AG04450 (cell line): ENCODE data around the gene DNAJC1. TPM values are rescaled to one million over a fixed set of nuclear protein-coding genes. Genes with fewer than 3 reads are reported as not detected.

Experiments
- CTCF ChIA-PET: fragments of 300-600, 350-600 bp; formaldehyde crosslinking; extraction: SDS; loops from one replicate; lab custom pipeline; 2022; ENCODE audit warnings: antibody characterized with exemption, inconsistent platforms; lab: Charles Lee
- POLR2A ChIA-PET: fragments of 350-600 bp; formaldehyde crosslinking; extraction: SDS; loops from one replicate; lab custom pipeline; 2021; ENCODE audit warnings: antibody characterized with exemption, inconsistent platforms; lab: Yijun Ruan, JAX
- DNase-seq: peaks from one replicate; pipeline ENCODE4 v3.0.0-alpha.2; 2011; ENCODE audit warnings: low read depth, low spot score
- H3K27ac ChIP-seq: one replicate; pipeline ENCODE4 v1.5.1; 2012; ENCODE audit warnings: low read depth, low read length, control low read depth
- H3K27me3 ChIP-seq: one replicate; pipeline ENCODE4 v1.6.0; 2012; ENCODE audit warnings: low read length; ENCODE audit not compliant: control insufficient read depth, insufficient read depth
- H3K4me3 ChIP-seq: 2 replicates; pipeline ENCODE4 v1.5.1; 2011; ENCODE audit warnings: mild to moderate bottlenecking, low read depth, low read length, control low read depth
- H3K9me3 ChIP-seq: 2 replicates; pipeline ENCODE4 v1.5.1; 2012; ENCODE audit warnings: low read length; ENCODE audit not compliant: control insufficient read depth, insufficient read depth
- polyA plus RNA-seq: library from polyadenylated mRNA; depleted of rRNA; stranded (reverse); fragments of >200 nt; gene quantifications from 2 replicates; pipeline ENCODE4 v1.2.3, GENCODE V29; 2011
- TF ChIP-seq, protein P1 (sequence below): IDR thresholded peaks from 2 replicates; pipeline ENCODE4 v1.5.1; 2011; ENCODE audit warnings: low read depth, low read length, control low read depth, inconsistent platforms

The DNAJC1 gene
- polyA plus RNA-seq, 1 experiment = 21.5 TPM

DNA sequence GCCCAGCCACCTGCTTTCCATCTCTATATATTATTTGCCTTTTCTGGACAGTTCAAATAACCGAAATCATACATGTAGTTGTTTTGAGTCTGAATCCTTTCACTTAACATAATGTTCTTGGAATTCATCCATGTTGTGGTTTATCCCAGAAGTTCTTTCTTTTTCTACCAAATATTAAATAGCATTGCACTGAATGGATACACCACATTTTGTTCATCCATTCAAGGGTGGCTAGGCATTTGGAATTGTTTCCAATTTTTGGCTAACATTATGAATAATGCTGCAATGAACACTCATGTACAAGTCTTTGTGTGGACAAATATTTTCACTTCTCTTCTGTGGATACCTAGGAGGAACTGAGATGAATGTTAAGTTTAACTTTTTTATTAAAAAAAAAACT is 18.0 kb downstream of the DNAJC1 start:
- ChIA-PET CTCF (no interaction called here), POLR2A (no interaction called here)
- TF ChIP-seq, protein P1, sequence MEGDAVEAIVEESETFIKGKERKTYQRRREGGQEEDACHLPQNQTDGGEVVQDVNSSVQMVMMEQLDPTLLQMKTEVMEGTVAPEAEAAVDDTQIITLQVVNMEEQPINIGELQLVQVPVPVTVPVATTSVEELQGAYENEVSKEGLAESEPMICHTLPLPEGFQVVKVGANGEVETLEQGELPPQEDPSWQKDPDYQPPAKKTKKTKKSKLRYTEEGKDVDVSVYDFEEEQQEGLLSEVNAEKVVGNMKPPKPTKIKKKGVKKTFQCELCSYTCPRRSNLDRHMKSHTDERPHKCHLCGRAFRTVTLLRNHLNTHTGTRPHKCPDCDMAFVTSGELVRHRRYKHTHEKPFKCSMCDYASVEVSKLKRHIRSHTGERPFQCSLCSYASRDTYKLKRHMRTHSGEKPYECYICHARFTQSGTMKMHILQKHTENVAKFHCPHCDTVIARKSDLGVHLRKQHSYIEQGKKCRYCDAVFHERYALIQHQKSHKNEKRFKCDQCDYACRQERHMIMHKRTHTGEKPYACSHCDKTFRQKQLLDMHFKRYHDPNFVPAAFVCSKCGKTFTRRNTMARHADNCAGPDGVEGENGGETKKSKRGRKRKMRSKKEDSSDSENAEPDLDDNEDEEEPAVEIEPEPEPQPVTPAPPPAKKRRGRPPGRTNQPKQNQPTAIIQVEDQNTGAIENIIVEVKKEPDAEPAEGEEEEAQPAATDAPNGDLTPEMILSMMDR = no peak
- Histone ChIP-seq H3K27ac (no peak overlapping the region), H3K9me3 (no peaks in the 10 kb centered on the region), H3K27me3 (no peaks in the 10 kb centered on the region), H3K4me3 (no peak overlapping the region)
- DNase-seq = no peak

DNA sequence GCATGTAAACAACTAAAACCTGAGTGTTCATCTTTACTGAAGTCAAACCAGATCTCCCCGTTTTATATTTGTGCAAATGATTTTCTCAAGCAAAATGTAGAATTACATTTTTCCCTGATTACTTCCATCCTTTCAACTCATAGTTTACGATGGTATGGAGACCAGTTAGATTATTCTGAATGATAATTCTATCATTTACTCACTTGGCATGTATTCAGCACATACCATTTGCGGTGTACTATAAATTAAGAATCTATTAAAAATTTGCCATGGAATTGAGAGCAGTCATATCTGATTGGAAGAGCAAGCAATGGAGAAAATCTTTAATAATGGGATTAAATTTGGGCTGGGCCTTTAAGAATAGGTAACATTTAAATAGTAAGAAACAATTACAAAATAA is 22.4 kb downstream of the DNAJC1 start:
- Histone ChIP-seq H3K4me3 (no peak overlapping the region), H3K9me3 (no peaks in the 10 kb centered on the region), H3K27ac (no peak overlapping the region), H3K27me3 (no peaks in the 10 kb centered on the region)
- TF ChIP-seq, protein P1 = no peak
- CTCF ChIA-PET = no interaction called here
- DNase-seq = no peak
- POLR2A ChIA-PET = no interaction called here

DNA sequence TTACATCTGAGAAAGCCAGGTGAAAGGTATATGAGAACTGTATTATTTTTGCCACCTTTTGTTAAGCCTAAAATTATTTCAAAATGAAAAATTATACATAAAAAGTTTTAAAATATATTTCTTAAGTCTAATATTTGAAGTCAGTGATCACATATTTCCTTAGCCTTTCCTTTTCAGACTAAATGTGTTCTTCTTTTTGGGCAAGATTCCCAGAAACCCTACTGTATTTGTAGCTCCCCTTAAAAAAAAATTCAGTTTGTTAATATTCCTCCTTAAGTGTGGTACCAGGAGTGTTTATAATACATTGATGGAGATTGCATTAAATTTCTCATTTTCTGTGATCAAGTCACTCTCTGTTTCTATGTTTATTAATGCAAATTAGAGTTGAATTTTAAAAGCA is 22.8 kb downstream of the DNAJC1 start:
- Histone ChIP-seq H3K4me3 (no peak overlapping the region), H3K9me3 (no peaks in the 10 kb centered on the region), H3K27me3 (no peaks in the 10 kb centered on the region), H3K27ac (no peak overlapping the region)
- no peak for DNase-seq
- CTCF ChIA-PET = no interaction called here
- POLR2A ChIA-PET = no interaction called here
- TF ChIP-seq, protein P1 = no peak

DNA sequence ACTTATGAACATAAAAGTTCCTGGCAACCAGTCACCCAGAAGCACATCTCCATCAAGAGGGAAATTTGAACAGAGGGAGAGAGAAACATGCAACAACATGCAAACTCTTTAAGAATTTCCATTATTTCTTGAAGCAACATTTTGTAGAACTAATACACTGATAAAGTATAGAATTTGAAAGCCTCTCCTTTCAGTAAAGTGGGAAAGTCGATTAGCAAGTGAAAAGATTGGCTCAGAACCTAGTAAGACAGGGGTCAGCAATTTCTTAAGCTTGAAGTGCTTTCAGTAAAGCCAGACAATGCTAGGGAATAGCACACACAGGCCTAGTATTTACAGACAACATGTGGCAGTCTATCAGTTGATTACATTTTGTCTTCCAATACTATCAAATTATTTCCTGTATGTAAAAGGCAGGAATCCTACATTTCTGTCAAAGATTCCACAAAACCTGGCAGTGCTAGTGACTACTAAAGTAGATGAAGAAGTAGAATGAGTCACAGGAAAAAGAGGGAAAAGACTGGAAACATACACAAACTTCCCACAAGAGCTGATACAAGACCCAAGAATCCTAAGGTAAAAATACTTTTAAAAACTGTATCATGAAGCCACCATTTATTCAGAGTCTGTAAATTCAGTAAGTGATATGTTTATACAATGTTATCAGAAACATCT is 25.2 kb downstream of the DNAJC1 start:
- H3K4me3 ChIP-seq = no peak overlapping the region
- POLR2A ChIA-PET = no interaction called here
- no peaks in the 10 kb centered on the region for H3K27me3 ChIP-seq
- H3K27ac ChIP-seq = no peak overlapping the region
- no peaks in the 10 kb centered on the region for H3K9me3 ChIP-seq
- TF ChIP-seq, protein P1 = no peak
- CTCF ChIA-PET = interaction anchor here (0.6 to 1.2 kb wide), 4 partner anchors 19 to 1011 kb away, joined by 3 to 8 read pairs (median 4); no protein-coding TSS in a partner anchor
- DNase-seq = no peak

DNA sequence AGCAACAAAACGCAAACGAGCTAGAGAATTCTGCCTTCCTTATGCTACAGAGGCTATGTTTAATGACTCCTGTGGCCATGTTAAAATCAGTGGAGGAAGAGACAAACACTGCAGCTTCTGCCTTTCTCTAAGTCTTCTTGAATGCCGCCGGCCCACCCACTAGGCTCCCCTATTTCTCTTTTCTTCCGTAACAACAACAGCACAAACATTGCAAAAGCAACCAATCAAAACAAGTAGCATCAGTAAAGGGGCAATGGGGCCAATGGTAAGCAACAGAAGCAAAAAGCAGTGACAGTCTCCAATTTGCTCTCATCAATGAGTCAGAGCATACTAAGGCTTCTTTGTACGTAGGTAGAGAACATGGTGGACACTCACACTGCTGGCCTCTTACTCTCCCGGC is 26.8 kb downstream of the DNAJC1 start:
- no peaks in the 10 kb centered on the region for H3K9me3 ChIP-seq
- H3K27me3 ChIP-seq = no peaks in the 10 kb centered on the region
- H3K27ac ChIP-seq = no peak overlapping the region
- ChIA-PET CTCF (interaction anchor here (1.3 kb wide), 1 partner anchor 16 kb away, joined by 3 read pairs; no protein-coding TSS in a partner anchor), POLR2A (no interaction called here)
- no peak for DNase-seq
- H3K4me3 ChIP-seq = no peak overlapping the region
- TF ChIP-seq, protein P1 = no peak
